B cell (primary cell): ENCODE data around the gene FAM117B. TPM values are rescaled to one million over a fixed set of nuclear protein-coding genes. Genes with fewer than 3 reads are reported as not detected.

Experiments
- ATAC-seq: fragments of 200-7000 bp; cut with Tn5 transposase; one replicate; pipeline ENCODE4 v1.10.0; 2021; ENCODE audit warnings: low read depth, mild to moderate bottlenecking, moderate number of reproducible peaks, moderate library complexity
- CTCF ChIA-PET: fragments of 350-600 bp; sonication (Branson Sonifier 250); formaldehyde crosslinking; loops from one replicate; lab custom pipeline; 2021; ENCODE audit warnings: antibody characterized with exemption, inconsistent platforms; lab: Charles Lee
- POLR2A ChIA-PET: fragments of 350-600 bp; sonication (Branson Sonifier 250); formaldehyde crosslinking; loops from one replicate; lab custom pipeline; 2021; ENCODE audit warnings: antibody characterized with exemption; lab: Charles Lee
- DNase-seq: peaks from one replicate; pipeline ENCODE4 v3.0.0; 2013
- H2AFZ ChIP-seq: 2 replicates; pipeline ENCODE4 v1.6.1; 2012; ENCODE audit warnings: mild to moderate bottlenecking, low read depth, low read length; ENCODE audit not compliant: insufficient read depth, poor library complexity, severe bottlenecking
- H3K27ac ChIP-seq, 2 donors: 1 replicate in 1 of 2; 2 replicates in 1 of 2; pipeline ENCODE4 v1.5.1; 2012 to 2013; ENCODE audit warnings: low read length in 2 of 2, mild to moderate bottlenecking in 2 of 2, moderate library complexity in 1 of 2
- H3K27me3 ChIP-seq, 4 experiments: fragments of 200-600 bp in 1 of 4; sonication (generic) in 1 of 4; replicated peaks in 1 of 4; 1 replicate in 2 of 4; 2 replicates in 2 of 4; pipeline versions ENCODE4 v1.6.1 to v1.7.0; 2013 to 2016; ENCODE audit warnings: low read length in 3 of 4, mild to moderate bottlenecking in 2 of 4, mixed read lengths in 1 of 4, moderate library complexity in 1 of 4; ENCODE audit not compliant: insufficient read depth in 4 of 4, control insufficient read depth in 3 of 4; ENCODE audit errors: control extremely low read depth in 1 of 4
- H3K36me3 ChIP-seq, 2 experiments: replicated peaks in 1 of 2; 1 replicate in 1 of 2; 2 replicates in 1 of 2; pipeline versions ENCODE4 v1.6.1 to v1.7.1; 2013; ENCODE audit warnings: low read length in 1 of 2; ENCODE audit not compliant: insufficient read depth in 2 of 2, control insufficient read depth in 1 of 2; ENCODE audit errors: control extremely low read depth in 1 of 2, extremely low read depth in 1 of 2
- H3K4me1 ChIP-seq, 2 donors: fragments of 200-600 bp in 1 of 2; sonication (generic) in 1 of 2; 1 replicate in 1 of 2; 2 replicates in 1 of 2; pipeline versions ENCODE4 v1.5.1 to v1.6.1; 2013 to 2017; ENCODE audit warnings: low read length in 2 of 2; ENCODE audit not compliant: control insufficient read depth in 2 of 2, insufficient read depth in 2 of 2
- H3K4me2 ChIP-seq: replicated peaks from 2 replicates; pipeline ENCODE3; 2012; ENCODE audit warnings: mild to moderate bottlenecking, low read depth, low read length; ENCODE audit not compliant: poor library complexity, severe bottlenecking
- H3K4me3 ChIP-seq, 5 experiments: fragments of 200-600 bp in 1 of 5; sonication (generic) in 1 of 5; 1 replicate in 3 of 5; 2 replicates in 2 of 5; pipeline versions ENCODE4 v1.5.1 to v1.7.0; 2011 to 2016; ENCODE audit warnings: low read length in 4 of 5, mild to moderate bottlenecking in 4 of 5, low read depth in 2 of 5, control low read depth in 1 of 5, moderate library complexity in 1 of 5; ENCODE audit not compliant: insufficient read depth in 1 of 5; ENCODE audit errors: control extremely low read depth in 1 of 5, extremely low read depth in 1 of 5
- H3K79me2 ChIP-seq: fragments of 200-600 bp; sonication (generic); one replicate; pipeline ENCODE4 v1.6.0; 2016; ENCODE audit warnings: low read length; ENCODE audit not compliant: control insufficient read depth, insufficient read depth
- H3K9ac ChIP-seq: fragments of 200-600 bp; sonication (generic); 2 replicates; pipeline ENCODE4 v1.6.1; 2017; ENCODE audit warnings: mild to moderate bottlenecking, low read length, moderate library complexity
- H3K9me3 ChIP-seq, 3 donors: one replicate each; pipeline versions ENCODE4 v1.6.1 to v1.7.1; 2013; ENCODE audit warnings: low read length in 2 of 3; ENCODE audit not compliant: control insufficient read depth in 2 of 3, insufficient read depth in 1 of 3; ENCODE audit errors: control extremely low read depth in 1 of 3
- H4K20me1 ChIP-seq: 2 replicates; pipeline ENCODE4 v1.6.0; 2012; ENCODE audit warnings: mild to moderate bottlenecking, low read length; ENCODE audit not compliant: insufficient read depth, control insufficient read depth, poor library complexity, severe bottlenecking
- H3K27ac Mint-ChIP-seq: one replicate; pipeline ENCODE4 v1.8.0; 2021; ENCODE audit warnings: mixed read lengths
- H3K27me3 Mint-ChIP-seq: one replicate; pipeline ENCODE4 v1.8.0; 2021; ENCODE audit warnings: mixed read lengths
- H3K4me1 Mint-ChIP-seq: one replicate; pipeline ENCODE4 v1.8.0; 2021; ENCODE audit warnings: mixed read lengths
- H3K4me3 Mint-ChIP-seq: one replicate; pipeline ENCODE4 v1.8.0; 2021; ENCODE audit warnings: mixed read lengths
- H3K9me3 Mint-ChIP-seq: one replicate; pipeline ENCODE4 v1.8.0; 2022; ENCODE audit warnings: mixed read lengths; ENCODE audit not compliant: insufficient read depth
- CTCF ChIP-seq: fragments of 200-600 bp; IDR thresholded peaks from one replicate; pipeline ENCODE4 v1.8.0; 2022; ENCODE audit warnings: antibody characterized with exemption, mild to moderate bottlenecking
- EZH2 ChIP-seq: IDR thresholded peaks from 2 replicates; pipeline ENCODE4 v1.6.1; 2012; ENCODE audit warnings: borderline replicate concordance, low read depth, mild to moderate bottlenecking, moderate library complexity, low read length; ENCODE audit not compliant: insufficient read depth, poor library complexity, severe bottlenecking
- WGBS: methylation state at CpG from one replicate; pipeline ENCODE4 v1.1.5; 2013; ENCODE audit warnings: missing lambda C conversion rate; ENCODE audit not compliant: insufficient coverage; 5-methylcytosine and 5-hydroxymethylcytosine counted together
- intact Hi-C: fragments of 100-400 bp; cut with micrococcal nuclease; formaldehyde crosslinking; loops from one replicate; pipeline ENCODE4 v1.10.0; 2022
- polyA plus RNA-seq: library from polyadenylated mRNA; depleted of rRNA; stranded (reverse); fragments of >200 nt; gene quantifications from 2 replicates; pipeline ENCODE4 v1.2.3, GENCODE V29; 2012
- total RNA-seq, 2 donors: library from RNA; stranded (reverse); fragments of 120-200 nt in 1 of 2; gene quantifications; 1 replicate in 1 of 2; 2 replicates in 1 of 2; pipeline versions ENCODE4 v1.2.3 to v1.2.4, GENCODE V29; 2013 to 2022

FAM117B gene
- total and polyA plus RNA-seq, 2 donors (not counting 1 experiment from before 2014, with no cell fraction given): 11.5 to 50.1 TPM

- H3K27me3 ChIP-seq: no peaks in the 10 kb centered on the region
- ChIA-PET POLR2A (no interaction called here), CTCF (interaction anchor here (0.5 to 0.7 kb wide), 2 partner anchors 419 to 492 kb away, joined by 3 to 4 read pairs; no protein-coding TSS in a partner anchor)
- intact Hi-C loops: loop anchor here (5.0 kb wide), 1 partner anchor 85 kb away; no protein-coding TSS in a partner anchor
- DNase-seq (no peak), ATAC-seq (no peak)
- H3K9me3 Mint-ChIP-seq: no peaks in the 10 kb centered on the region
- peaks cover 0 to 10% (median 1%) of the 10 kb centered on the region in 3 donors for H3K9me3 ChIP-seq
- peaks cover 47% of the 10 kb centered on the region for H3K4me1 Mint-ChIP-seq
- peaks cover 12% of the 10 kb centered on the region for H4K20me1 ChIP-seq
- TF ChIP-seq EZH2: no peak
- TF ChIP-seq CTCF: no peak
- no peak overlapping the region for H3K4me2 ChIP-seq
- H3K27ac ChIP-seq: peak overlapping the region in 1 of 2 donors; percentile 21
- H3K4me3 Mint-ChIP-seq: no peak overlapping the region
- H3K4me1 ChIP-seq: peaks cover 0 to 11% of the 10 kb centered on the region in 2 donors
- H3K27ac Mint-ChIP-seq: peak overlapping the region; percentile 17
- H3K4me3 ChIP-seq: no peak overlapping the region
- peaks cover 86% of the 10 kb centered on the region for H3K79me2 ChIP-seq
- H3K27me3 Mint-ChIP-seq: no peaks in the 10 kb centered on the region
- WGBS: 100% methylated on average over 3 of the region's 3 CpGs
- H3K9ac ChIP-seq: no peak overlapping the region
- H3K36me3 ChIP-seq: peaks cover 0 to 2% of the 10 kb centered on the region in 2 experiments
- H2AFZ ChIP-seq: no peak overlapping the region
These were observed 52.5 kb downstream of the FAM117B start for GRCh38 chr2:202687276-202687675.

GRCh38 chr2:202689459-202689858, 54.7 kb downstream of the FAM117B start:
- Histone ChIP-seq H3K4me2 (no peak overlapping the region), H3K9me3 (peaks cover 0 to 3% (median 0%) of the 10 kb centered on the region in 3 donors), H3K4me3 (no peak overlapping the region), H3K27me3 (no peaks in the 10 kb centered on the region), H3K79me2 (peaks cover 86% of the 10 kb centered on the region), H3K4me1 (peaks cover 0 to 11% of the 10 kb centered on the region in 2 donors), H3K36me3 (no peaks in the 10 kb centered on the region), H4K20me1 (peaks cover 10% of the 10 kb centered on the region), H2AFZ (no peak overlapping the region), H3K27ac (peak overlapping the region in 1 of 2 donors; percentile 53), H3K9ac (no peak overlapping the region)
- CTCF ChIA-PET: no interaction called here
- ATAC-seq (no peak), DNase-seq (no peak)
- H3K9me3 Mint-ChIP-seq: no peaks in the 10 kb centered on the region
- WGBS: no CpG with 5 or more reads among the region's 2 CpGs
- no peak overlapping the region for H3K4me3 Mint-ChIP-seq
- TF ChIP-seq CTCF: no peak
- no peak for TF ChIP-seq EZH2
- intact Hi-C loops: loop anchor here (5.0 kb wide), 1 partner anchor 87 kb away; no protein-coding TSS in a partner anchor
- peaks cover 57% of the 10 kb centered on the region for H3K4me1 Mint-ChIP-seq
- no peaks in the 10 kb centered on the region for H3K27me3 Mint-ChIP-seq
- POLR2A ChIA-PET: no interaction called here
- H3K27ac Mint-ChIP-seq: peak overlapping the region; percentile 50
